GM12878 (cell line): ENCODE measurements around the gene ALDH3B2. TPM values are rescaled to one million over a fixed set of nuclear protein-coding genes. Genes with fewer than 3 reads are reported as not detected.

ENCODE experiments used
- ATAC-seq: fragments of 200-7000 bp; cut with Tn5 transposase; 3 replicates; pipeline ENCODE4 v1.9.1; 2020; ENCODE audit warnings: mild to moderate bottlenecking, moderate library complexity
- BruUV-seq: library from RNA; stranded (reverse); fragments of 400-500 nt; replicated peaks from 2 replicates; lab custom pipeline; 2021; lab: Mats Ljungman, UMichigan
- CTCF ChIA-PET: fragments of 300-600 bp; sonication (Branson Sonifier 250); formaldehyde crosslinking; extraction: SDS; loops from one replicate; lab custom pipeline; 2021; ENCODE audit warnings: inconsistent platforms; lab: Yijun Ruan, JAX
- POLR2A ChIA-PET: fragments of 350-600 bp; formaldehyde crosslinking; extraction: SDS; loops from one replicate; lab custom pipeline; 2021; ENCODE audit warnings: inconsistent platforms; lab: Charles Lee
- RAD21 ChIA-PET: fragments of 300-600 bp; sonication (Branson Sonifier 250); formaldehyde crosslinking; loops from one replicate; lab custom pipeline; 2023; ENCODE audit warnings: antibody characterized with exemption; ENCODE audit not compliant: unreplicated experiment; lab: Charles Lee
- SMC1A ChIA-PET: fragments of 300-600 bp; sonication (Branson Sonifier 250); formaldehyde crosslinking; loops from one replicate; lab custom pipeline; 2023; ENCODE audit not compliant: unreplicated experiment, uncharacterized antibody; lab: Charles Lee
- DNase-seq: peaks from one replicate; pipeline ENCODE4 v3.0.0-alpha.2; 2011; ENCODE audit warnings: low read depth, low spot score
- FAIRE-seq: peaks from 3 replicates; lab custom pipeline; 2011; peaks lifted over from hg19 to GRCh38; lab: Jason Lieb, UNC
- H2AFZ ChIP-seq: 2 replicates; pipeline ENCODE4 v1.6.0; 2011; ENCODE audit warnings: low read depth, low read length, control low read depth; ENCODE audit not compliant: control insufficient read depth
- H3K27ac ChIP-seq: 2 replicates; pipeline ENCODE4 v1.5.1; 2011; ENCODE audit warnings: control low read depth; ENCODE audit not compliant: control insufficient read depth, insufficient read depth
- H3K27me3 ChIP-seq, 2 experiments: replicated peaks in 1 of 2; 2 replicates each; pipeline versions ENCODE4 v1.6.0 to v1.6.1; 2011; ENCODE audit warnings: low read length in 1 of 2; ENCODE audit not compliant: control insufficient read depth in 2 of 2, insufficient read depth in 2 of 2
- H3K36me3 ChIP-seq, 2 experiments: 2 replicates each; pipeline ENCODE4 v1.5.1; 2011; ENCODE audit warnings: low read length in 1 of 2; ENCODE audit not compliant: control insufficient read depth in 2 of 2, insufficient read depth in 2 of 2
- H3K4me1 ChIP-seq: 2 replicates; pipeline ENCODE4 v1.6.1; 2011; ENCODE audit warnings: mild to moderate bottlenecking, low read length, moderate library complexity, mixed read lengths; ENCODE audit not compliant: control insufficient read depth, insufficient read depth
- H3K4me2 ChIP-seq: 2 replicates; pipeline ENCODE4 v1.6.0; 2011; ENCODE audit warnings: control low read depth; ENCODE audit not compliant: control insufficient read depth, insufficient read depth
- H3K4me3 ChIP-seq: fragments of 200-600 bp; sonication (generic); 2 replicates; pipeline ENCODE4 v1.5.1; 2016
- H3K79me2 ChIP-seq: 2 replicates; pipeline ENCODE4 v1.6.0; 2011; ENCODE audit warnings: low read length; ENCODE audit not compliant: control insufficient read depth, insufficient read depth
- H3K9ac ChIP-seq: 2 replicates; pipeline ENCODE4 v1.8.0; 2011; ENCODE audit warnings: low read length, control low read depth, mixed read lengths; ENCODE audit not compliant: control insufficient read depth, insufficient read depth
- H3K9me3 ChIP-seq: replicated peaks from 3 replicates; pipeline ENCODE4 v1.5.1; 2011; ENCODE audit warnings: mild to moderate bottlenecking, low read length; ENCODE audit not compliant: control insufficient read depth, insufficient read depth
- H4K20me1 ChIP-seq: 2 replicates; pipeline ENCODE4 v1.6.0; 2011; ENCODE audit not compliant: control insufficient read depth, insufficient read depth
- HDAC6 ChIP-seq: fragments of 200-600 bp; sonication (generic); IDR thresholded peaks from one replicate; pipeline ENCODE4 v1.8.0; 2017; ENCODE audit warnings: antibody characterized with exemption; ENCODE audit not compliant: unreplicated experiment
- HDGF ChIP-seq: fragments of 450-650 bp; IDR thresholded peaks from 2 replicates; pipeline ENCODE4 v1.6.1; 2016; ENCODE audit warnings: antibody characterized with exemption
- NFXL1 ChIP-seq: fragments of 450-650 bp; IDR thresholded peaks from 2 replicates; pipeline ENCODE4 v1.6.1; 2017; ENCODE audit warnings: antibody characterized with exemption, mild to moderate bottlenecking, borderline replicate concordance
- NR2C2 ChIP-seq: IDR thresholded peaks from 2 replicates; pipeline ENCODE4 v1.6.1; 2011; ENCODE audit warnings: borderline replicate concordance, low read depth; ENCODE audit not compliant: control insufficient read depth, insufficient read length
- TAF1 ChIP-seq: IDR thresholded peaks from 2 replicates; pipeline ENCODE4 v1.6.1; 2011; ENCODE audit warnings: mild to moderate bottlenecking, low read depth, low read length, borderline replicate concordance
- YY1 ChIP-seq: IDR thresholded peaks from 2 replicates; pipeline ENCODE4 v1.6.1; 2011; ENCODE audit warnings: low read depth, mild to moderate bottlenecking, low read length
- ZNF24 ChIP-seq: fragments of 450-650 bp; IDR thresholded peaks from 2 replicates; pipeline ENCODE4 v1.6.1; 2017; ENCODE audit warnings: antibody characterized with exemption, mild to moderate bottlenecking
- ZNF384 ChIP-seq: IDR thresholded peaks from 2 replicates; pipeline ENCODE4 v1.6.1; 2012; ENCODE audit warnings: low read depth, mild to moderate bottlenecking, low read length, improper control_type of control experiment, borderline replicate concordance
- WGBS: methylation state at CpG from one replicate; pipeline ENCODE4 v1.1.6; 2016; ENCODE audit warnings: low lambda C conversion rate; ENCODE audit not compliant: insufficient replicate concordance, insufficient coverage; ENCODE audit errors: missing lambda C conversion rate; 5-methylcytosine and 5-hydroxymethylcytosine counted together
- in situ Hi-C: fragments of 300-500 bp; cut with MboI; formaldehyde crosslinking; loops from 9 replicates; pipeline ENCODE4 v1.14.3; 2018; ENCODE audit warnings: mixed read lengths
- intact Hi-C: fragments of 100-400 bp; cut with micrococcal nuclease; formaldehyde crosslinking; loops from one replicate; pipeline ENCODE4 v1.14.2; 2022; ENCODE audit not compliant: unreplicated experiment
- polyA plus RNA-seq, 11 experiments: library from polyadenylated mRNA; depleted of rRNA in 4 of 11; unstranded in 6 of 11; stranded (reverse) in 5 of 11; fragments of >200 nt; fragmentation: Nextera tagmentation in 4 of 11; fragmentation: Illumina TruSeq in 1 of 11; extraction: Ambion mirVana in 4 of 11; extraction: Trizol in 1 of 11; gene quantifications; 1 replicate in 1 of 11; 2 replicates in 10 of 11; pipeline versions ENCODE4 v1.2.1 to v1.2.3, GENCODE V29; 2011 to 2016; ENCODE audit warnings: inconsistent platforms in 2 of 11, missing spikeins in 2 of 11, low read depth in 1 of 11
- total RNA-seq, 4 experiments: library from RNA; depleted of rRNA in 3 of 4; stranded (reverse); fragments of >200 nt in 3 of 4; fragmentation: Illumina TruSeq in 1 of 4; extraction: Trizol in 1 of 4; gene quantifications; 2 replicates each; pipeline versions ENCODE4 v1.2.1 to v1.2.3, GENCODE V29; 2013 to 2021
- TF ChIP-seq, protein P1 (sequence below): fragments of 150-350 bp; IDR thresholded peaks from 2 replicates; pipeline ENCODE4 v1.6.1; 2016; ENCODE audit warnings: low read depth, low read length

The ALDH3B2 gene
- total and polyA plus RNA-seq, 10 of the 15 experiments (the other 5 are each of a cell fraction or from before 2014, with no cell fraction given) = 0.09 to 0.17 TPM; not detected in 8

DNA sequence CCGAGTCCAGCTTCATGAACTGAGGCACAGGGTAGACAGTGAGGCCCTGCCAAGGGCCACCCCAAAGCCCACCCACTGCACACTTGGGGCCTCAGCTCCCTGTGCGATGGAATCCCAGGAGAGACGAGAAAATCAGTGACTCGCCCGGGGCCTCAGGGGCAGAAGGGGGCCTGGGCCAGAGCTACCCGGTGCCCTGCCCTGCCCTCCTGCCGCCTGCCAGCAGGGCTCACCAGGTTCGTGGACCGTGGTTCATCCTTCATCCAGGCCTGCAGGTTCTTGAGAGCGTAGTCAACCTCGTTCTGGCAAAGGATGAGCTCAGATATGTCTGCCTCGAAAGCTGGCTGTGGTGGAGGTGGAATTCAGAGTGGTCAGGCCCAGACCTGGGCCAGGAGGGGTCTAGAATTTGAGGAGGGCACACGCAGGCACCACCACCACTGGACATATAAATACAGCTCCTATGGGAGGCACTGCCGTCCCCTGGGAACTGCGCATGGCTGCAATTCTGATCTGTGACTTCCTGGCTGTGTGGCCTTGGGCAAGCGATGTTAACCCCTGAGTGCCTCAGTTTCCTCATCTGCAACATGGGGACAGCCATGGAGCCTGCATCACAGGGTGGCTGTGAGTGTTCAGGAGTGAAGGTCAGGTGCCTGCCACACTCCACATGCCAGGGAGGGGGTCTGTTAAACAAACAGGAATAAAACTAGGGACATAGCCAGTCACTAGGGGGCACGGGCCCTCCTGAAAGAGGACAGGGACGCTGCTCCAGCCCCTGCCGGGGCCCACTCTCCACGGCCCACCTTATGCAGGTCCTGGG lies 7.5 kb downstream of the ALDH3B2 start:
- Histone ChIP-seq H3K27ac (no peak overlapping the region), H3K79me2 (no peaks in the 10 kb centered on the region), H3K9me3 (no peaks in the 10 kb centered on the region; the same call in 2 of the 3 replicates), H4K20me1 (no peaks in the 10 kb centered on the region), H3K27me3 (peaks cover 0 to 2% of the 10 kb centered on the region in 2 experiments; a peak in 2 of 4 replicates), H3K4me1 (peaks cover 9% of the 10 kb centered on the region; the same call in 1 of the 2 replicates), H3K4me2 (no peak overlapping the region), H3K9ac (no peak overlapping the region), H3K36me3 (no peaks in the 10 kb centered on the region), H3K4me3 (no peak overlapping the region), H2AFZ (no peak overlapping the region)
- in situ Hi-C loops (no loop called here), intact Hi-C loops (no loop called here)
- DNase-seq = no peak
- BruUV-seq = no TSS peak
- ChIA-PET POLR2A (no interaction called here), CTCF (interaction anchor here (0.6 to 2.3 kb wide), 7 partner anchors 8 to 38 kb away, joined by 3 to 9 read pairs (median 5); partner anchors contain the start of genes ACY3 and NUDT8), SMC1A (interaction anchor here (0.6 to 1.1 kb wide), 2 partner anchors 24 to 34 kb away, joined by 4 to 6 read pairs; no protein-coding TSS in a partner anchor), RAD21 (interaction anchor here (1.2 kb wide), 1 partner anchor 18 kb away, joined by 3 read pairs; no protein-coding TSS in a partner anchor)
- WGBS = 12% methylated on average over 20 of the region's 20 CpGs
- no peak for FAIRE-seq
- peak; percentile 25; the same call in 2 of the 3 replicates for ATAC-seq
- TF ChIP-seq YY1 = no peak
- no peak for TF ChIP-seq HDAC6
- no peak for TF ChIP-seq ZNF384

DNA sequence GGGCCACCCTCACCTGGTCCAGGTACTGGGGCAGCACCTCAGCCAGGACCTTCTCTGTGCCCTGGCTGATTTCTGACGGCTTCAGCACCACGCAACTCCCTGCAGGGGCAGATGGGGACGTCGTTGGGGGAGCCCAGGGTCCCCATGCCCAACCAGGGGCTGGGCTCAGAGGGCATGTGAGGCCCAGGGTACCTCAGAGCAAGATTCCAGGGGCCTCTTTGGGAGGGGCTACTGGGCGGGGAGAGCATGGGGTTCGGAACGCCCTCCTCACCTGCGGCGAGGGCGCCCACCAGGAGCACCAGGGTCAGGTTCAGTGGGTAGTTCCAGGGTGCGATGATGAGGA lies 8.1 kb downstream of the ALDH3B2 start:
- peaks cover 0 to 2% of the 10 kb centered on the region in 2 experiments; a peak in 2 of 4 replicates for H3K27me3 ChIP-seq
- H3K4me1 ChIP-seq = peaks cover 9% of the 10 kb centered on the region; the same call in 1 of the 2 replicates
- no peak overlapping the region for H3K4me3 ChIP-seq
- H3K9ac ChIP-seq = no peak overlapping the region
- SMC1A ChIA-PET = no interaction called here
- no peaks in the 10 kb centered on the region for H3K36me3 ChIP-seq
- no peaks in the 10 kb centered on the region for H3K79me2 ChIP-seq
- RAD21 ChIA-PET = interaction anchor here (1.2 kb wide), 1 partner anchor 18 kb away, joined by 3 read pairs; no protein-coding TSS in a partner anchor
- 60% methylated on average over 11 of the region's 11 CpGs for WGBS
- no peak for DNase-seq
- no peak overlapping the region for H3K27ac ChIP-seq
- BruUV-seq = no TSS peak
- POLR2A ChIA-PET = no interaction called here
- intact Hi-C loops (no loop called here), in situ Hi-C loops (no loop called here)
- no peak for FAIRE-seq
- H2AFZ ChIP-seq = no peak overlapping the region
- CTCF ChIA-PET = interaction anchor here (0.6 to 2.3 kb wide), 6 partner anchors 8 to 37 kb away, joined by 3 to 9 read pairs (median 6); partner anchors contain the start of genes ACY3 and NUDT8
- H4K20me1 ChIP-seq = no peaks in the 10 kb centered on the region
- no peaks in the 10 kb centered on the region; the same call in 2 of the 3 replicates for H3K9me3 ChIP-seq
- no peak for ATAC-seq
- no peak overlapping the region for H3K4me2 ChIP-seq
- TF ChIP-seq, protein P1, sequence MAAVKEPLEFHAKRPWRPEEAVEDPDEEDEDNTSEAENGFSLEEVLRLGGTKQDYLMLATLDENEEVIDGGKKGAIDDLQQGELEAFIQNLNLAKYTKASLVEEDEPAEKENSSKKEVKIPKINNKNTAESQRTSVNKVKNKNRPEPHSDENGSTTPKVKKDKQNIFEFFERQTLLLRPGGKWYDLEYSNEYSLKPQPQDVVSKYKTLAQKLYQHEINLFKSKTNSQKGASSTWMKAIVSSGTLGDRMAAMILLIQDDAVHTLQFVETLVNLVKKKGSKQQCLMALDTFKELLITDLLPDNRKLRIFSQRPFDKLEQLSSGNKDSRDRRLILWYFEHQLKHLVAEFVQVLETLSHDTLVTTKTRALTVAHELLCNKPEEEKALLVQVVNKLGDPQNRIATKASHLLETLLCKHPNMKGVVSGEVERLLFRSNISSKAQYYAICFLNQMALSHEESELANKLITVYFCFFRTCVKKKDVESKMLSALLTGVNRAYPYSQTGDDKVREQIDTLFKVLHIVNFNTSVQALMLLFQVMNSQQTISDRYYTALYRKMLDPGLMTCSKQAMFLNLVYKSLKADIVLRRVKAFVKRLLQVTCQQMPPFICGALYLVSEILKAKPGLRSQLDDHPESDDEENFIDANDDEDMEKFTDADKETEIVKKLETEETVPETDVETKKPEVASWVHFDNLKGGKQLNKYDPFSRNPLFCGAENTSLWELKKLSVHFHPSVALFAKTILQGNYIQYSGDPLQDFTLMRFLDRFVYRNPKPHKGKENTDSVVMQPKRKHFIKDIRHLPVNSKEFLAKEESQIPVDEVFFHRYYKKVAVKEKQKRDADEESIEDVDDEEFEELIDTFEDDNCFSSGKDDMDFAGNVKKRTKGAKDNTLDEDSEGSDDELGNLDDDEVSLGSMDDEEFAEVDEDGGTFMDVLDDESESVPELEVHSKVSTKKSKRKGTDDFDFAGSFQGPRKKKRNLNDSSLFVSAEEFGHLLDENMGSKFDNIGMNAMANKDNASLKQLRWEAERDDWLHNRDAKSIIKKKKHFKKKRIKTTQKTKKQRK = no peak
- TF ChIP-seq ZNF24 (no peak), NR2C2 (no peak), NFXL1 (no peak), HDGF (no peak), TAF1 (no peak)
